UCSD-AML1 (cell line): ENCODE measurements around the gene SV2B.

Source experiments
- DNase-seq: peaks from one replicate; lab custom pipeline; 2025; ENCODE audit not compliant: unreplicated experiment; lab: John Stamatoyannopoulos, UW

The SV2B gene

DNA sequence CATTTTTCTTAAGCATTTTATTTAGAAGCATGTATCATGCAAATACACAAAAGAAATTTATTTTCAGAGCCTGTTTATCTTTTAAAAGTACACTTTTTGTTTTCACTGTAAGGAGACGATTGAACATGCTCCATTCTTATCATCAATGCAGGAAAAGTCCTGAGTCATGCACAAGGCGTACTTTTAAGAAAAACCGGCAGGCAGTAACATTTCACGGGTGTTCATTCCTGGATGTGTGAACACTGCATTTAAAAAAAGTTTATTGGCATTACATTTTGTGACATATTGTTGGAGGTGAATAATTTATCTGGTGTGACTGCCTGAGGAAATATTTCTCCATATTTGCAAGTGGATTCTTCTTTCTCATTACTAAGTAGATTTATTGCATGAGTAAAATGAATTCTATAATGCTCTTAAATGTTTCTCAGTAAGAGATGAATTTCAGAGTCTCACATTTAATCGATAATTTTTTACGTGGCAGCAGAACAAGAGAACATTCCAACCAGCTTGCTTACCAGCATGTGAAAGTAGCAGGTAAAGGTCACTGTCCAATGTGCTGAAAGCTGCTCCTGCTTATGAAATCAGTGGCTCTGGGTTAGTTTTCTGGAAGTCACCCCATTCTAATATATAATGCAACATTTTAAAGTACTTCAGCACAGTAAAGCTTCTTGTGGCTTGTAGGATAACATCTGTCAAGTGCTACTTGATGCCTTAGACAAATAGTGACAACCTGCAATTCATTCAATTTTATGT, 87.0 kb downstream of the SV2B start:
- DNase-seq, result no peak

DNA sequence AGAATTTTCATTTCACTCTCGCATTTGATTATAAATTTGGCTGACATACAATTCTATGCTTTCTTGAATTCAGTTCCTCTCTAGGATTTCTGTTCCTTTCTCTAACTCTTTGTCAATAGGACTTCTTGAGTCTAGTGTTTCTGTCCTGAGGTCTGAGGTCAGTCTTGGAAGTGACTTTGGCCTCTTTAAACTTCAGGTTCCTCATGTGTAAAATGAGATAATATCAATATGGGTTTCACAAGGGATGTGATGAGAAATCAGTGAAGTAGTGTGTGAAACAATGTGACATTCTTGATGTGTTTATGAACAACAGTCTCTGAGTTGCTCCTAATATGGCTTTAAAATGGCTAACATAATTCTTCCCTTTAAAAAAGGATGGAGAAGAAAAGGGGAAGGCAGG, 92.2 kb downstream of the SV2B start:
- no peak for DNase-seq

- no peak for DNase-seq
Measured at GRCh38 chr15:91192690-91193377, 92.8 kb downstream of the SV2B start.

DNA sequence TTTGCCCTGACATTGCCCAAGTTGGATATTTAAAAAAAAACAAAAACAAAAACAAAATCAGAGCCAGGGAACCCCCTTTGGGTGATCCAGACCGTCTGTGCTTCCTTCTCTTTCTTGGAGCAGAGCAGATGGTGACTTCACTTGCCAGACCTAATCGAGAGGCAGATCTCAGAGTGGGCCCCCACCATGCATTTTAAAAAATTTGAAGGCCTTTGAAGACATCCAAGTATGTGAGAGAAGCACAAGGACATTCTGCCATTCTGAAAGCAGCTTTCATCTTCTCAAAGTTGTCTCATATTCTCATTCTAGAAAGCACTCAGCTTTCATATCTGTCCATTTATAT, 93.3 kb downstream of the SV2B start:
- no peak for DNase-seq

GRCh38 chr15:91196127-91196526, 96.1 kb downstream of the SV2B start:
- DNase-seq, result no peak

DNA sequence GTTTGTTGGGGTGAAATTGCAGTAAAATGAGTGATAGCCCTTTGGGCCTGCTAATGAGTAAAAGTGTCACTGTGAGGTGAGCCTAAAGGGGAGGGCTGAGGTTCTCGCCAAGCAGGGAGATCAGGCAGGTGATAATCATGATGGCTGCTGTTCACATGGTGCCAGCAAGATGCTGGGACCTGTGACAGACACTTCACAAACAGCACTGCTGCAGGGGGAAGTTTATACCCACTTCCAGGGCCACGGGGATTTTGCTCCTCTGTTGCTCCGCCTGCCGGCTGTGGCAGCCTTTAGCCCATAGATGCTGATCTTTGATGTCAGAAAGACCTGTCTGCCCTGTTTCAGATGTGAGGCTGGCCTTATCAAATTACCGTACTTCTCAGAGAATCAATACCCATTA, 96.7 kb downstream of the SV2B start:
- no peak for DNase-seq

- DNase-seq, result no peak
Measured at GRCh38 chr15:91199511-91199910, 99.5 kb downstream of the SV2B start.

DNA sequence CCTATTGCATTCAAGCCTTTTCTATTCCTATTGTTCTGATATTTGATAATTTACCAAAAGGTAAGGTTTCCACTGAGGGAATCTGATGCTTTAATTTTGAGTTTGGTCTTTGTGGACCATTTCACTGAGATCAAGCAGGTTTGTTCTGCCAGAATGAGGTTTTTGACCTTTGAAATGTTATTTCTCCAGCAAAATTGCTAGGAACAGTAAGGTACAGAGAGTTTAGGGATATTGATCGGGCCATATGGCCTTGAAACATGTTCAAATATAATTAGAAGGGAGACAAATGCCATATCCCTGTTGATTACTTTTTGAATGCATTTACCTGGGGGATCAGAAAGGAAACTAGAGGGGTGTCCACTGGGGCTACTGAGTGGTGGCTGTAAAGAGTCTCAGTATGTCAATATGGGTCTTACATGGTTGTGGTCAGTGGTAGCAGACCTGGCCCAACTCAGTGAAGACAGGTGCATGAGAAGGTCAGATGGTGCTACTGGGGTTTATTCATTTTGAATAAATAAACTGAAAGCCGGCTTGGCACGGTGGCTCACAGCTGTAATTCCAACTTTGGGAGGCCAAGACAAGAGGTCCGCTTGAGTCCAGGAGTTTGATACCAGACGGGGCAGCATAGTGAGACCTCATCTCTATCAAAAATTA, 100.2 kb downstream of the SV2B start:
- DNase-seq, result no peak

- DNase-seq, result no peak
Measured at GRCh38 chr15:91202510-91203102, 102.5 kb downstream of the SV2B start.

- DNase-seq, result no peak
Measured at GRCh38 chr15:91203619-91204203, 103.7 kb downstream of the SV2B start.

- DNase-seq, result no peak
Measured at GRCh38 chr15:91208371-91208770, 108.3 kb downstream of the SV2B start.

DNA sequence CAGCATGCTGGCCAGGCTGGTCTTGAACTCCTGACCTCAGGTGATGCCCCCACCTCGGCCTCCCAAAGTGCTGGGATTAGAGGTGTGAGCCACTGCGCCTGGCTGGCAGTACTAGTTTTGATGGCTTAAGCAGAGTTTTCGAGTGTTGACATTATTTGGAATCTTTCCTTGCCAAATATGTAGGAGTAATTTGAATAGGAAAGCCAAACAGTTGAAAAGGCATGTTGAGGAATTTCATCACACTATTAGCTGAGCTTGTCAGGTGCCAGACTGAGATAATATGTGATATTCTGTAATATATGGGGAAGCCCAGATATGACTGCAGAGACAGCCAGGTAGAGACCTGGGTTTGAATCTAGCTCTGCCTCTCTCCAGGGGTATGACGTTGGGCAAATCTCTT, 109.3 kb downstream of the SV2B start:
- no peak for DNase-seq

DNA sequence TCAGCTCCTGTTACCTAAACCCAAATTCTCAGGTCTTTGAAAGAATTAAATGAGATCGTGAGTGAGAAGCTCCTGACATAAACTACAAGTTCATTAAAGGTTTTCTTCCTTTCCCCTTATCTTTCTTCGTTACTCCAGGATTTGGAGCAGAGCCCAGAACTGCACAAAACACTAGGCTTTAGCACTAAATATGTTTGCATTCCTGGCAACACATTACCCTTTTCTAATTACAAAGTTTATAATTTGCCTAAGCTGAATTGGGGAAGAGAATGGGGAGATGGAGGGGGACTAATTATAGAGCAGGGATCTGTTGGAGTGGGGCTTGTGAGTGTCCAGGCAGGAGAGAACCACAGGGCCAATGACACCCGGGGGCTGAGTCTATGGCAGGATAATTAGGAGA, 109.7 kb downstream of the SV2B start:
- no peak for DNase-seq

DNA sequence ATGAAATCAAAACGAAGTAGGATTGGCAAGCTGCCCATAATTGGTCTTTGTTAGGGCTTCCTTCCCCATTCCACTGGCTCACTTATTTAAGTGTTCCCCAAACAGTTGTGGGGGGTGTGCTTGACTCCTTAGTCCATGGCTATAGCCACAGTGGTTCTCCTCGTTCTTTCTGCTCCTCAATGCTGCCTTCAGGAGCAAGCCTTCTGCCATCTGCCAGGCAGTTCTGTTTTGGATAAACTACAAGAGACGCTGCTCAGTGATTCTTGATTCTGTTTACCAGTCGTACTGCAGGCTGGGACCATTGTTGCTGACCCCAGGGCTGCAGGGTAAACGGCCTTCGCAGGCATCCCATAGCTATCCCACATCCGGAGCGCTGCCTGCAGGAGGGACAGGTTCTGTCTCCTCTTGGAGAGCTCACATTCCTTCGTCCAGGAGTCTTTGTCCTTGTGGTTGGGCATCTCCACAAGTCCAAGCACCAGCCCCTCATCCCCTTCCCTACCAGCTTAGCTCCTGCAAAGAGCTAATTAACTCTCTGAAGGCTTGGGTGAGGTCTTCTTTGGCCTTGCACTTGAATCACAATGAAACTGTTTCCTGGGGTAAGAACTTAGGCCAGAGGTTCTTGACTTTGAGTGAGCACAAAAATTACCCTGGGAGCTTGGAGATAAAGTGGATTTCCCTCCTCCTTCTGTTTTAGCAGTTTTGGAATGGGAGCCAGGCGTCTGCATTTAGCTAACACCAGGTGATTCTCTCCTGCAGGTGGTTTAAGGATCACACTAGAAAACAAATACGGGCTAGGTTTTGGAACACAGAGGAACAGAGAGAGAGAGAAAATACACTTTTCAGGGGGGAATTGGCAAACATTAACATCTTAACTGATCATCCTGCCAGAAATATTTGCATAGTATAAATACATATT, 114.9 kb downstream of the SV2B start:
- no peak for DNase-seq

DNA sequence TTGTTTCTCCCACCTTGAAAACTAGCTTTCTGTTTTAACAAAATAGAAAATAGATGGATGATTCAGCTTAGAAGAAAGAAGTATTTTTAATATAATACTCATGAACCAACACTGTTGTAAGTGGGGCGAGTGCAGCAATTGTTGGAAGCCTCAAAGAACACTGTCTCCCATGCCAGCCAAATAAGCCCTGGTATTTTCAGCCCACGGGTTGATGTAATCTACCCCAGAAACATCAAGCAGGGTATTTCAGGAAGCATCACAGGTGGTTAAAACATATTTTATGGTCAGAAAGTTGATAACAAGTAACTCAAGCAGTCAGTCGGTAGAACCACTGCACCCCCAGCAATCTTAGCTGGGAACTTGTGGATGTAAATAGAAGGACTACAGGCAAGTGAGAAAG, 115.9 kb downstream of the SV2B start:
- no peak for DNase-seq

DNA sequence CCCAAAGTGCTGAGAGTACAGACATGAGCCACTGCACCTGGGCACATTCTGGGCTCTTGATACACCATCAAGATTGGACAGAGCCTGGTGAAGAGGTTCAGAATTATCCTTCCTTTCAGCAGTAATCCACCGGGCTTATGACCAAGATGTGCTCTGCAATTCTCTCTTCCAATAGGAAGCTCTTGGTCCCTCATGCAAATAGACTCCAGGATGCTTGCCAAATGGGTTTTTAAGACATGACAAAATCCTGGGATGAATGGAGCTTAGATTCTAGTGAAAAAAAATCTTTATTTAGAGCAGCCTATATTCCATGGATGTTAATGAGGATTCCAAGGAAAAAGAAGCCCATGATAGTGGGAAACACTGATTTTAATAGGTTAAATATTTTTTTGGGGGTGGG, 119.1 kb downstream of the SV2B start:
- no peak for DNase-seq

DNA sequence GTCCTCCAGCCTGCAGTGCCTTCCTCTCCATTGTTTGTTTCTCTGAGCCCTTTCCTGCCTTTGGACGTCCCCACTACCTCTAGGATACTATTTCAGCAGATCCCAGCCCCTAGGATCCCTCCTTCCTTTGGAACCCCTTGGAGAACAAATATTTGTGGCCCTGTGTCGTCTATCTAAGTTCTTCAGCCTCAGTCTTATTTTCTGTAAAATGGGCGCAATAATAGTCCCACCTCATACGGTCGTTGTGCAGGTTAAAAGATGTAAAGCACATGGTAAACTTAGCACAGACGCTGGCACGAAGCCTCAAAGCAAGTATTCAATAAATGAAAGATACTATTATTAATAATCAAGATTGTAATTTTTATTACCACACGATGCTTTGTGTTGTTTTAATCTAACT, 122.0 kb downstream of the SV2B start:
- DNase-seq, result no peak

GRCh38 chr15:91223863-91224262, 123.8 kb downstream of the SV2B start:
- no peak for DNase-seq

- DNase-seq, result no peak
Measured at GRCh38 chr15:91224755-91225380, 124.8 kb downstream of the SV2B start.

DNA sequence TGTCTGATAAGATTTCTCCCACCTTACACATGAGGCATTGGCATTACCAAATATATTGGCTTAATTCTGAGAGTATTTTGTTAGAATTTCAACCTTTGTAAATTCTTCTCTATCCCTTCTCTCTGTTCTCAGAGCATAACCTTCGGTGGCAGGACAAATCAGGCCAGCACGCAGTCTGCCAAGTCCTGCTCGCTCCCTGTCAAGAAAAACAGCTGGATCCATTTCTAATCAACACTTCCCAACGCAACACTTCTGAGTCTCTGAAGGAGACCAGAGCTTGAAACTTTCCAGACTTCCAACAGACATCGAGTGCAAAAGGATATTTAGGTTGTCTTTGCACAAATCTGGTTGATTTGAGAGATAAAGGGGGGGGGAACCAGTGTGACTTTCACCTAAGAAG, 125.7 kb downstream of the SV2B start:
- no peak for DNase-seq
